B cell (primary cell): Measurements from ENCODE around the gene COLGALT1. TPM values are rescaled to one million over a fixed set of nuclear protein-coding genes. Genes with fewer than 3 reads are reported as not detected.

Experiments
- ATAC-seq: fragments of 200-7000 bp; cut with Tn5 transposase; one replicate; pipeline ENCODE4 v1.10.0; 2021; ENCODE audit warnings: low read depth, mild to moderate bottlenecking, moderate number of reproducible peaks, moderate library complexity
- CTCF ChIA-PET: fragments of 350-600 bp; sonication (Branson Sonifier 250); formaldehyde crosslinking; loops from one replicate; lab custom pipeline; 2021; ENCODE audit warnings: antibody characterized with exemption, inconsistent platforms; lab: Charles Lee
- POLR2A ChIA-PET: fragments of 350-600 bp; sonication (Branson Sonifier 250); formaldehyde crosslinking; loops from one replicate; lab custom pipeline; 2021; ENCODE audit warnings: antibody characterized with exemption; lab: Charles Lee
- DNase-seq: peaks from one replicate; pipeline ENCODE4 v3.0.0; 2013
- H2AFZ ChIP-seq: 2 replicates; pipeline ENCODE4 v1.6.1; 2012; ENCODE audit warnings: mild to moderate bottlenecking, low read depth, low read length; ENCODE audit not compliant: insufficient read depth, poor library complexity, severe bottlenecking
- H3K27ac ChIP-seq, 2 donors: 1 replicate in 1 of 2; 2 replicates in 1 of 2; pipeline ENCODE4 v1.5.1; 2012 to 2013; ENCODE audit warnings: low read length in 2 of 2, mild to moderate bottlenecking in 2 of 2, moderate library complexity in 1 of 2
- H3K27me3 ChIP-seq, 4 experiments: fragments of 200-600 bp in 1 of 4; sonication (generic) in 1 of 4; replicated peaks in 1 of 4; 1 replicate in 2 of 4; 2 replicates in 2 of 4; pipeline versions ENCODE4 v1.6.1 to v1.7.0; 2013 to 2016; ENCODE audit warnings: low read length in 3 of 4, mild to moderate bottlenecking in 2 of 4, mixed read lengths in 1 of 4, moderate library complexity in 1 of 4; ENCODE audit not compliant: insufficient read depth in 4 of 4, control insufficient read depth in 3 of 4; ENCODE audit errors: control extremely low read depth in 1 of 4
- H3K36me3 ChIP-seq, 2 experiments: replicated peaks in 1 of 2; 1 replicate in 1 of 2; 2 replicates in 1 of 2; pipeline versions ENCODE4 v1.6.1 to v1.7.1; 2013; ENCODE audit warnings: low read length in 1 of 2; ENCODE audit not compliant: insufficient read depth in 2 of 2, control insufficient read depth in 1 of 2; ENCODE audit errors: control extremely low read depth in 1 of 2, extremely low read depth in 1 of 2
- H3K4me1 ChIP-seq, 2 donors: fragments of 200-600 bp in 1 of 2; sonication (generic) in 1 of 2; 1 replicate in 1 of 2; 2 replicates in 1 of 2; pipeline versions ENCODE4 v1.5.1 to v1.6.1; 2013 to 2017; ENCODE audit warnings: low read length in 2 of 2; ENCODE audit not compliant: control insufficient read depth in 2 of 2, insufficient read depth in 2 of 2
- H3K4me2 ChIP-seq: replicated peaks from 2 replicates; pipeline ENCODE3; 2012; ENCODE audit warnings: mild to moderate bottlenecking, low read depth, low read length; ENCODE audit not compliant: poor library complexity, severe bottlenecking
- H3K4me3 ChIP-seq, 5 experiments: fragments of 200-600 bp in 1 of 5; sonication (generic) in 1 of 5; 1 replicate in 3 of 5; 2 replicates in 2 of 5; pipeline versions ENCODE4 v1.5.1 to v1.7.0; 2011 to 2016; ENCODE audit warnings: low read length in 4 of 5, mild to moderate bottlenecking in 4 of 5, low read depth in 2 of 5, control low read depth in 1 of 5, moderate library complexity in 1 of 5; ENCODE audit not compliant: insufficient read depth in 1 of 5; ENCODE audit errors: control extremely low read depth in 1 of 5, extremely low read depth in 1 of 5
- H3K79me2 ChIP-seq: fragments of 200-600 bp; sonication (generic); one replicate; pipeline ENCODE4 v1.6.0; 2016; ENCODE audit warnings: low read length; ENCODE audit not compliant: control insufficient read depth, insufficient read depth
- H3K9ac ChIP-seq: fragments of 200-600 bp; sonication (generic); 2 replicates; pipeline ENCODE4 v1.6.1; 2017; ENCODE audit warnings: mild to moderate bottlenecking, low read length, moderate library complexity
- H3K9me3 ChIP-seq, 3 donors: one replicate each; pipeline versions ENCODE4 v1.6.1 to v1.7.1; 2013; ENCODE audit warnings: low read length in 2 of 3; ENCODE audit not compliant: control insufficient read depth in 2 of 3, insufficient read depth in 1 of 3; ENCODE audit errors: control extremely low read depth in 1 of 3
- H4K20me1 ChIP-seq: 2 replicates; pipeline ENCODE4 v1.6.0; 2012; ENCODE audit warnings: mild to moderate bottlenecking, low read length; ENCODE audit not compliant: insufficient read depth, control insufficient read depth, poor library complexity, severe bottlenecking
- H3K27ac Mint-ChIP-seq: one replicate; pipeline ENCODE4 v1.8.0; 2021; ENCODE audit warnings: mixed read lengths
- H3K27me3 Mint-ChIP-seq: one replicate; pipeline ENCODE4 v1.8.0; 2021; ENCODE audit warnings: mixed read lengths
- H3K4me1 Mint-ChIP-seq: one replicate; pipeline ENCODE4 v1.8.0; 2021; ENCODE audit warnings: mixed read lengths
- H3K4me3 Mint-ChIP-seq: one replicate; pipeline ENCODE4 v1.8.0; 2021; ENCODE audit warnings: mixed read lengths
- H3K9me3 Mint-ChIP-seq: one replicate; pipeline ENCODE4 v1.8.0; 2022; ENCODE audit warnings: mixed read lengths; ENCODE audit not compliant: insufficient read depth
- CTCF ChIP-seq: fragments of 200-600 bp; IDR thresholded peaks from one replicate; pipeline ENCODE4 v1.8.0; 2022; ENCODE audit warnings: antibody characterized with exemption, mild to moderate bottlenecking
- EZH2 ChIP-seq: IDR thresholded peaks from 2 replicates; pipeline ENCODE4 v1.6.1; 2012; ENCODE audit warnings: borderline replicate concordance, low read depth, mild to moderate bottlenecking, moderate library complexity, low read length; ENCODE audit not compliant: insufficient read depth, poor library complexity, severe bottlenecking
- WGBS: methylation state at CpG from one replicate; pipeline ENCODE4 v1.1.5; 2013; ENCODE audit warnings: missing lambda C conversion rate; ENCODE audit not compliant: insufficient coverage; 5-methylcytosine and 5-hydroxymethylcytosine counted together
- intact Hi-C: fragments of 100-400 bp; cut with micrococcal nuclease; formaldehyde crosslinking; loops from one replicate; pipeline ENCODE4 v1.10.0; 2022
- polyA plus RNA-seq: library from polyadenylated mRNA; depleted of rRNA; stranded (reverse); fragments of >200 nt; gene quantifications from 2 replicates; pipeline ENCODE4 v1.2.3, GENCODE V29; 2012
- total RNA-seq, 2 donors: library from RNA; stranded (reverse); fragments of 120-200 nt in 1 of 2; gene quantifications; 1 replicate in 1 of 2; 2 replicates in 1 of 2; pipeline versions ENCODE4 v1.2.3 to v1.2.4, GENCODE V29; 2013 to 2022

COLGALT1 gene
- total and polyA plus RNA-seq, 2 donors (not counting 1 experiment from before 2014, with no cell fraction given), result 108 to 126 TPM

- H4K20me1 ChIP-seq, result no peaks in the 10 kb centered on the region
- peaks cover 10% of the 10 kb centered on the region for H3K9me3 Mint-ChIP-seq
- ChIA-PET CTCF (interaction anchor here (0.6 kb wide), 1 partner anchor 8 kb away, joined by 4 read pairs; no protein-coding TSS in a partner anchor), POLR2A (interaction anchor here (0.7 kb wide), 1 partner anchor 32 kb away, joined by 4 read pairs; no protein-coding TSS in a partner anchor)
- no peaks in the 10 kb centered on the region for H3K4me1 ChIP-seq
- no peak overlapping the region for H3K4me3 Mint-ChIP-seq
- no peak for TF ChIP-seq EZH2
- TF ChIP-seq CTCF, result no peak
- no peak overlapping the region for H3K9ac ChIP-seq
- H3K27me3 ChIP-seq, result peaks cover 0 to 6% (median under 1%) of the 10 kb centered on the region in 4 experiments
- DNase-seq (no peak), ATAC-seq (no peak)
- H3K4me2 ChIP-seq, result no peak overlapping the region
- no peak overlapping the region for H3K4me3 ChIP-seq
- H3K27ac Mint-ChIP-seq, result no peak overlapping the region
- no peaks in the 10 kb centered on the region for H3K79me2 ChIP-seq
- WGBS, result 91% methylated on average over 13 of the region's 31 CpGs
- no peak overlapping the region for H3K27ac ChIP-seq
- no peaks in the 10 kb centered on the region for H3K4me1 Mint-ChIP-seq
- no peaks in the 10 kb centered on the region for H3K36me3 ChIP-seq
- H3K9me3 ChIP-seq, result peaks cover 0 to 20% (median 8%) of the 10 kb centered on the region in 3 donors
- intact Hi-C loops, result no loop called here
- H3K27me3 Mint-ChIP-seq, result peaks cover 26% of the 10 kb centered on the region
- no peak overlapping the region for H2AFZ ChIP-seq
These were observed 67.9 kb downstream of the COLGALT1 start for GRCh38 chr19:17623224-17623935.

- no peak overlapping the region for H3K4me3 Mint-ChIP-seq
- CTCF ChIA-PET, result no interaction called here
These were observed 69.0 kb downstream of the COLGALT1 start for GRCh38 chr19:17624314-17624991.

More at GRCh38 chr19:17624314-17624991, 69.0 kb downstream of the COLGALT1 start:
- Mint-ChIP-seq H3K27me3 (peaks cover 21% of the 10 kb centered on the region), H3K9me3 (peaks cover 10% of the 10 kb centered on the region), H3K4me1 (no peaks in the 10 kb centered on the region), H3K27ac (no peak overlapping the region)
- no peak for ATAC-seq
- H3K79me2 ChIP-seq, result no peaks in the 10 kb centered on the region
- H3K27ac ChIP-seq, result no peak overlapping the region
- POLR2A ChIA-PET, result no interaction called here
- H3K36me3 ChIP-seq, result no peaks in the 10 kb centered on the region
- H3K4me2 ChIP-seq, result no peak overlapping the region
- DNase-seq, result no peak
- intact Hi-C loops, result no loop called here
- H2AFZ ChIP-seq, result no peak overlapping the region
- H3K9ac ChIP-seq, result no peak overlapping the region
- no peaks in the 10 kb centered on the region for H4K20me1 ChIP-seq
- no peak for TF ChIP-seq EZH2
- no peak for TF ChIP-seq CTCF
- no peaks in the 10 kb centered on the region for H3K4me1 ChIP-seq
- peaks cover 0 to 19% (median 8%) of the 10 kb centered on the region in 3 donors for H3K9me3 ChIP-seq
- WGBS, result 93% methylated on average over 13 of the region's 16 CpGs
- H3K27me3 ChIP-seq, result peaks cover 0 to 3% (median 0%) of the 10 kb centered on the region in 4 experiments
- no peak overlapping the region for H3K4me3 ChIP-seq
